ENCODE results near the gene FAM53A. TPM values are rescaled to one million over a fixed set of nuclear protein-coding genes. Genes with fewer than 3 reads are reported as not detected.

The FAM53A gene
- 0.67 to 1.2 TPM (median 0.95 TPM) in 5 replicates for total RNA-seq (2022; extraction: Qiagen RNA extraction; ENCODE audit: low read depth)

GRCh38 chr4:1683736-1684505 lies at the start of gene FAM53A:
FAM53A (minus strand) TSS chr4:1684313; CDS start chr4:1668741, 15,572 bp downstream.

GRCh38 chr4:1721003-1721665 lies 37.0 kb upstream of the FAM53A start, which contains the start of the genes TACC3 and TMEM129:
TACC3 (plus strand) TSS chr4:1721521; CDS start chr4:1723422, 1,901 bp downstream.
TMEM129 (minus strand) TSS chr4:1721323; CDS start chr4:1720837, 486 bp downstream.

GRCh38 chr4:1712216-1713002 lies 28.3 kb upstream of the FAM53A start, which contains the start of gene SLBP:
SLBP (minus strand) TSS chr4:1712319; CDS start chr4:1712188, 131 bp downstream.

Other genes starting within 250 kb of the FAM53A start
- gene SLBP, start 28.0 kb upstream of the FAM53A start, total RNA-seq (2022; extraction: Qiagen RNA extraction; ENCODE audit: low read depth), result 65.9 to 103 TPM (median 70.6 TPM) in 5 replicates
- gene TMEM129, start 37.0 kb upstream of the FAM53A start, total RNA-seq (2022; extraction: Qiagen RNA extraction; ENCODE audit: low read depth), result 11.1 to 29.1 TPM (median 23.9 TPM) in 5 replicates
- 80.9 to 99.4 TPM (median 87.8 TPM) in 5 replicates for gene TACC3, start 37.2 kb upstream of the FAM53A start, total RNA-seq (2022; extraction: Qiagen RNA extraction; ENCODE audit: low read depth)
- gene FGFR3, start 109.0 kb upstream of the FAM53A start, total RNA-seq (2022; extraction: Qiagen RNA extraction; ENCODE audit: low read depth), result 0.50 to 2.6 TPM (median 2.3 TPM) in 5 replicates
- gene LETM1, start 171.8 kb upstream of the FAM53A start, total RNA-seq (2022; extraction: Qiagen RNA extraction; ENCODE audit: low read depth), result 20.8 to 32.6 TPM (median 31.2 TPM) in 5 replicates
- gene NSD2, start 187.1 kb upstream of the FAM53A start, total RNA-seq (2022; extraction: Qiagen RNA extraction; ENCODE audit: low read depth), result 37.4 to 49.7 TPM (median 45.7 TPM) in 5 replicates

Data from A549 treated with ZK216348 at 1 μM for 4 hours (cell line).